HFFc6 (cell line): ENCODE data around the gene PDAP1. TPM values are rescaled to one million over a fixed set of nuclear protein-coding genes. Genes with fewer than 3 reads are reported as not detected.

Experiments used
- DNase-seq: peaks from one replicate; pipeline ENCODE4 v3.0.0-alpha.2; 2018
- H3K27ac Mint-ChIP-seq: 2 replicates; pipeline ENCODE4 v1.8.0; 2020; ENCODE audit warnings: mild to moderate bottlenecking, mixed read lengths
- H3K27me3 Mint-ChIP-seq: 2 replicates; pipeline ENCODE4 v1.8.0; 2021; ENCODE audit warnings: mild to moderate bottlenecking, moderate library complexity, mixed read lengths; ENCODE audit not compliant: insufficient read depth
- H3K36me3 Mint-ChIP-seq: 2 replicates; pipeline ENCODE4 v1.8.0; 2021; ENCODE audit warnings: low read depth, mixed read lengths
- H3K4me1 Mint-ChIP-seq: 2 replicates; pipeline ENCODE4 v1.8.0; 2020; ENCODE audit warnings: low read depth, mixed read lengths
- H3K4me3 Mint-ChIP-seq: 2 replicates; pipeline ENCODE4 v1.8.0; 2020; ENCODE audit warnings: mild to moderate bottlenecking, moderate library complexity, mixed read lengths
- H3K9me3 Mint-ChIP-seq: 2 replicates; pipeline ENCODE4 v1.8.0; 2020; ENCODE audit warnings: mild to moderate bottlenecking, mixed read lengths
- CTCF ChIP-seq: fragments of 200-600 bp; sonication (generic); IDR thresholded peaks from 2 replicates; pipeline ENCODE4 v1.5.0; 2021; ENCODE audit warnings: antibody characterized with exemption, mild to moderate bottlenecking
- long read RNA-seq: library from polyadenylated mRNA; unstranded; transcript quantifications from one replicate; pipeline ENCODE4 v2.0.0, GENCODE V29; 2019
- total RNA-seq, 6 experiments: library from RNA; stranded (reverse); fragmentation: NEBNext Ultra II Directional; extraction: Animal tissue kit (Norgen Biotek cat#: 25700); gene quantifications; 2 replicates in 1 of 6; 3 replicates in 5 of 6; pipeline ENCODE4 v1.2.3, GENCODE V29; 2021

PDAP1 gene
- total RNA-seq, result 100 to 1,000 TPM; 148 to 213 (median 180) TPM
- long read RNA-seq, transcript PDAP1-201 (6 exons, 2,546 nt), result major isoform, 128 of 156 reads
- long read RNA-seq, partial matches to known transcripts, result 17 of 156 reads
- long read RNA-seq, other reads (novel, unspliced or antisense), result 11 of 156 reads

GRCh38 chr7:99408379-99409191 lies at the start of gene PDAP1, which contains the start of gene BUD31:
PDAP1 (minus strand) TSS chr7:99408597; CDS start chr7:99408548, 49 bp downstream.
BUD31 (plus strand) TSS chr7:99408969; CDS start chr7:99411093, 2,124 bp downstream.
- TF ChIP-seq CTCF, result peak; percentile 23; the same call in 1 of the 2 replicates
- peaks cover 41% of the 10 kb centered on the region for H3K4me1 Mint-ChIP-seq
- peaks cover 5% of the 10 kb centered on the region; the same call in 1 of the 2 replicates for H3K27me3 Mint-ChIP-seq
- H3K9me3 Mint-ChIP-seq, result no peaks in the 10 kb centered on the region
- H3K36me3 Mint-ChIP-seq, result peaks cover 46% of the 10 kb centered on the region
- peak within 1 kb of the TSS; percentile 98 for H3K4me3 Mint-ChIP-seq
- peak within 1 kb of the TSS; percentile 98 for H3K27ac Mint-ChIP-seq
- peak; percentile 93 for DNase-seq

GRCh38 chr7:99457650-99458493 lies 49.5 kb upstream of the PDAP1 start:
- H3K9me3 Mint-ChIP-seq, result no peaks in the 10 kb centered on the region
- H3K27me3 Mint-ChIP-seq, result peaks cover 2% of the 10 kb centered on the region; the same call in 1 of the 2 replicates
- no peak overlapping the region for H3K4me3 Mint-ChIP-seq
- H3K36me3 Mint-ChIP-seq, result peaks cover 23% of the 10 kb centered on the region
- H3K4me1 Mint-ChIP-seq, result no peaks in the 10 kb centered on the region; the same call in 1 of the 2 replicates
- no peak overlapping the region; the same call in 1 of the 2 replicates for H3K27ac Mint-ChIP-seq
- no peak for TF ChIP-seq CTCF
- DNase-seq, result no peak

- H3K27me3 Mint-ChIP-seq, result peaks cover 2% of the 10 kb centered on the region; the same call in 1 of the 2 replicates
Observed at GRCh38 chr7:99457050-99457649, 48.8 kb upstream of the PDAP1 start.

GRCh38 chr7:99456288-99456687 lies 47.9 kb upstream of the PDAP1 start:
- H3K36me3 Mint-ChIP-seq, result peaks cover 20% of the 10 kb centered on the region
- no peak for DNase-seq
- H3K4me3 Mint-ChIP-seq, result no peak overlapping the region
- no peak overlapping the region; the same call in 1 of the 2 replicates for H3K27ac Mint-ChIP-seq
- H3K9me3 Mint-ChIP-seq, result no peaks in the 10 kb centered on the region
- no peak for TF ChIP-seq CTCF
- H3K4me1 Mint-ChIP-seq, result no peaks in the 10 kb centered on the region; the same call in 1 of the 2 replicates
- peaks cover 2% of the 10 kb centered on the region; the same call in 1 of the 2 replicates for H3K27me3 Mint-ChIP-seq

More at GRCh38 chr7:99457050-99457649, 48.8 kb upstream of the PDAP1 start:
- no peak overlapping the region for H3K4me3 Mint-ChIP-seq
- no peak for TF ChIP-seq CTCF
- H3K27ac Mint-ChIP-seq, result peak overlapping the region; percentile 40; the same call in 1 of the 2 replicates
- no peaks in the 10 kb centered on the region; the same call in 1 of the 2 replicates for H3K4me1 Mint-ChIP-seq
- no peak for DNase-seq
- H3K9me3 Mint-ChIP-seq, result no peaks in the 10 kb centered on the region
- peaks cover 20% of the 10 kb centered on the region for H3K36me3 Mint-ChIP-seq

- peaks cover 2% of the 10 kb centered on the region; the same call in 1 of the 2 replicates for H3K27me3 Mint-ChIP-seq
- H3K27ac Mint-ChIP-seq, result no peak overlapping the region
- TF ChIP-seq CTCF, result no peak
- DNase-seq, result no peak
- no peaks in the 10 kb centered on the region for H3K9me3 Mint-ChIP-seq
- H3K36me3 Mint-ChIP-seq, result peaks cover 20% of the 10 kb centered on the region
- no peaks in the 10 kb centered on the region; the same call in 1 of the 2 replicates for H3K4me1 Mint-ChIP-seq
- H3K4me3 Mint-ChIP-seq, result no peak overlapping the region
Observed at GRCh38 chr7:99455874-99456273, 47.5 kb upstream of the PDAP1 start.
